Measurements from ENCODE around the gene CAMP. TPM values are rescaled to one million over a fixed set of nuclear protein-coding genes. Genes with fewer than 3 reads are reported as not detected.

The CAMP gene
- total and polyA plus RNA-seq, 4 donors, result 1.3 to 5.5 (median 1.7) TPM

- H3K9ac ChIP-seq (ENCODE audit: insufficient read depth in 1 of 2, low read length in 2 of 2), result no peak overlapping the region
- H3K9me3 ChIP-seq (ENCODE audit: control insufficient read depth in 4 of 4, insufficient read depth in 3 of 4, low read length in 3 of 4), result no peaks in the 10 kb centered on the region
- H3K4me3 ChIP-seq, result no peak overlapping the region
- peaks cover 0 to 7% (median 0%) of the 10 kb centered on the region in 5 donors for H3K4me1 ChIP-seq (ENCODE audit: control insufficient read depth in 5 of 5, insufficient read depth in 5 of 5, low read length in 5 of 5)
- no peak for TF ChIP-seq CTCF (IDR thresholded peaks at IDR 0.05; ENCODE audit: control extremely low read depth, extremely low read depth)
- H3K36me3 ChIP-seq (ENCODE audit: control insufficient read depth in 4 of 4, insufficient read depth in 4 of 4, low read length in 4 of 4), result no peaks in the 10 kb centered on the region
- H3K27me3 ChIP-seq (ENCODE audit: control insufficient read depth in 3 of 3, insufficient read depth in 3 of 3, low read length in 2 of 3), result no peaks in the 10 kb centered on the region
- DNase-seq (no peak), ATAC-seq (ENCODE audit: insufficient read depth, low FRiP score) (no peak)
- no peak overlapping the region for H3K27ac ChIP-seq (ENCODE audit: low read depth in 1 of 2, low read length in 1 of 2)
- WGBS, 2 donors, result 74 to 83% methylated on average over 2 of the region's 2 CpGs
These were observed 10.2 kb downstream of the CAMP start for GRCh38 chr3:48233542-48233941.

- no peak for ATAC-seq (ENCODE audit: insufficient read depth, low FRiP score)
- no peak for DNase-seq
- TF ChIP-seq CTCF (IDR thresholded peaks at IDR 0.05; ENCODE audit: control extremely low read depth, extremely low read depth), result no peak
- Histone ChIP-seq H3K4me3 (no peak overlapping the region), H3K36me3 (ENCODE audit: control insufficient read depth in 4 of 4, insufficient read depth in 4 of 4, low read length in 4 of 4) (no peaks in the 10 kb centered on the region), H3K27me3 (ENCODE audit: control insufficient read depth in 3 of 3, insufficient read depth in 3 of 3, low read length in 2 of 3) (no peaks in the 10 kb centered on the region), H3K4me1 (ENCODE audit: control insufficient read depth in 5 of 5, insufficient read depth in 5 of 5, low read length in 5 of 5) (peaks cover 0 to 11% (median 2%) of the 10 kb centered on the region in 5 donors), H3K9me3 (ENCODE audit: control insufficient read depth in 4 of 4, insufficient read depth in 3 of 4, low read length in 3 of 4) (no peaks in the 10 kb centered on the region), H3K27ac (ENCODE audit: low read depth in 1 of 2, low read length in 1 of 2) (no peak overlapping the region), H3K9ac (ENCODE audit: insufficient read depth in 1 of 2, low read length in 2 of 2) (no peak overlapping the region)
- 75 to 95% methylated on average over 1 of the region's 1 CpG for WGBS, 2 donors
These were observed 13.2 kb downstream of the CAMP start for GRCh38 chr3:48236531-48236930.

GRCh38 chr3:48238531-48239085 is 15.3 kb downstream of the CAMP start:
- H3K9ac ChIP-seq (ENCODE audit: insufficient read depth in 1 of 2, low read length in 2 of 2), result no peak overlapping the region
- no peaks in the 10 kb centered on the region for H3K36me3 ChIP-seq (ENCODE audit: control insufficient read depth in 4 of 4, insufficient read depth in 4 of 4, low read length in 4 of 4)
- no peak overlapping the region for H3K27ac ChIP-seq (ENCODE audit: low read depth in 1 of 2, low read length in 1 of 2)
- H3K9me3 ChIP-seq (ENCODE audit: control insufficient read depth in 4 of 4, insufficient read depth in 3 of 4, low read length in 3 of 4), result no peaks in the 10 kb centered on the region
- no peak overlapping the region for H3K4me3 ChIP-seq
- H3K27me3 ChIP-seq (ENCODE audit: control insufficient read depth in 3 of 3, insufficient read depth in 3 of 3, low read length in 2 of 3), result no peaks in the 10 kb centered on the region
- WGBS, 2 donors, result 90 to 94% methylated on average over 15 of the region's 15 CpGs
- peaks cover 0 to 11% (median 4%) of the 10 kb centered on the region in 5 donors for H3K4me1 ChIP-seq (ENCODE audit: control insufficient read depth in 5 of 5, insufficient read depth in 5 of 5, low read length in 5 of 5)
- DNase-seq (no peak), ATAC-seq (ENCODE audit: insufficient read depth, low FRiP score) (no peak)
- no peak for TF ChIP-seq CTCF (IDR thresholded peaks at IDR 0.05; ENCODE audit: control extremely low read depth, extremely low read depth)

All from lung (tissue), 12 donors.